ENCODE results near the gene HBEGF.

HBEGF gene

GRCh38 chr5:140329739-140330481 lies 16.5 kb downstream of the HBEGF start:
- peaks cover 32% of the 10 kb centered on the region for H3K4me1 Mint-ChIP-seq
- no peak for TF ChIP-seq CTCF (IDR thresholded peaks at IDR 0.05; ENCODE audit: unreplicated experiment in 3 of 3)
- no peaks in the 10 kb centered on the region for H3K27me3 Mint-ChIP-seq (ENCODE audit: low read depth)
- peaks cover 5% of the 10 kb centered on the region for H3K36me3 Mint-ChIP-seq (ENCODE audit: low read depth)
- H3K9me3 Mint-ChIP-seq: no peaks in the 10 kb centered on the region
- peak overlapping the region; percentile 54 to 88 (median 73) for H3K27ac Mint-ChIP-seq
- H3K4me3 Mint-ChIP-seq: no peak overlapping the region

- no peak overlapping the region for H3K4me3 Mint-ChIP-seq
- peaks cover 48% of the 10 kb centered on the region for H3K4me1 Mint-ChIP-seq
- no peaks in the 10 kb centered on the region for H3K36me3 Mint-ChIP-seq (ENCODE audit: low read depth)
- H3K9me3 Mint-ChIP-seq: no peaks in the 10 kb centered on the region
- TF ChIP-seq CTCF (IDR thresholded peaks at IDR 0.05; ENCODE audit: unreplicated experiment in 3 of 3): no peak
- peak overlapping the region; percentile 43 to 85 (median 75) for H3K27ac Mint-ChIP-seq
- H3K27me3 Mint-ChIP-seq (ENCODE audit: low read depth): peaks cover 4% of the 10 kb centered on the region
Observed at GRCh38 chr5:140328036-140328764, 18.2 kb downstream of the HBEGF start.

GRCh38 chr5:140327589-140327988 lies 18.8 kb downstream of the HBEGF start:
- Mint-ChIP-seq H3K9me3 (no peaks in the 10 kb centered on the region), H3K27ac (peak overlapping the region; percentile 43 to 85 (median 75)), H3K4me3 (peak overlapping the region in 1 of 3 experiments; percentile 29), H3K27me3 (ENCODE audit: low read depth) (peaks cover 4% of the 10 kb centered on the region), H3K36me3 (ENCODE audit: low read depth) (no peaks in the 10 kb centered on the region), H3K4me1 (peaks cover 53% of the 10 kb centered on the region)
- TF ChIP-seq CTCF (IDR thresholded peaks at IDR 0.05; ENCODE audit: unreplicated experiment in 3 of 3): no peak

GRCh38 chr5:140325486-140325885 lies 20.9 kb downstream of the HBEGF start:
- H3K36me3 Mint-ChIP-seq (ENCODE audit: low read depth): no peaks in the 10 kb centered on the region
- TF ChIP-seq CTCF (IDR thresholded peaks at IDR 0.05; ENCODE audit: unreplicated experiment in 3 of 3): no peak
- peaks cover 55% of the 10 kb centered on the region for H3K4me1 Mint-ChIP-seq
- H3K27me3 Mint-ChIP-seq (ENCODE audit: low read depth): peaks cover 4% of the 10 kb centered on the region
- H3K9me3 Mint-ChIP-seq: no peaks in the 10 kb centered on the region
- H3K27ac Mint-ChIP-seq: peak overlapping the region; percentile 85 to 90 (median 90)
- H3K4me3 Mint-ChIP-seq: no peak overlapping the region

- Mint-ChIP-seq H3K27ac (peak overlapping the region; percentile 85 to 90 (median 90)), H3K4me1 (peaks cover 54% of the 10 kb centered on the region), H3K9me3 (no peaks in the 10 kb centered on the region), H3K4me3 (peak overlapping the region in 2 of 3 experiments; percentile 19 to 29), H3K36me3 (ENCODE audit: low read depth) (no peaks in the 10 kb centered on the region), H3K27me3 (ENCODE audit: low read depth) (peaks cover 4% of the 10 kb centered on the region)
- no peak for TF ChIP-seq CTCF (IDR thresholded peaks at IDR 0.05; ENCODE audit: unreplicated experiment in 3 of 3)
Observed at GRCh38 chr5:140324617-140325241, 21.7 kb downstream of the HBEGF start.

Data from nephron (organoid).